CD4-positive, alpha-beta T cell treated with Interleukin-4 for 1 hour (primary cell): ENCODE measurements around the gene DPM3.
"Not testable (repeated sequence)": the region's sequence is repeated elsewhere in the genome, so short reads cannot be mapped to it uniquely, and the experiment has no call there.

Experiments used
- DNase-seq, 2 donors: peaks; one replicate each; pipeline ENCODE4 v3.0.0-alpha.2; 2020 to 2022

DPM3 gene

DNA sequence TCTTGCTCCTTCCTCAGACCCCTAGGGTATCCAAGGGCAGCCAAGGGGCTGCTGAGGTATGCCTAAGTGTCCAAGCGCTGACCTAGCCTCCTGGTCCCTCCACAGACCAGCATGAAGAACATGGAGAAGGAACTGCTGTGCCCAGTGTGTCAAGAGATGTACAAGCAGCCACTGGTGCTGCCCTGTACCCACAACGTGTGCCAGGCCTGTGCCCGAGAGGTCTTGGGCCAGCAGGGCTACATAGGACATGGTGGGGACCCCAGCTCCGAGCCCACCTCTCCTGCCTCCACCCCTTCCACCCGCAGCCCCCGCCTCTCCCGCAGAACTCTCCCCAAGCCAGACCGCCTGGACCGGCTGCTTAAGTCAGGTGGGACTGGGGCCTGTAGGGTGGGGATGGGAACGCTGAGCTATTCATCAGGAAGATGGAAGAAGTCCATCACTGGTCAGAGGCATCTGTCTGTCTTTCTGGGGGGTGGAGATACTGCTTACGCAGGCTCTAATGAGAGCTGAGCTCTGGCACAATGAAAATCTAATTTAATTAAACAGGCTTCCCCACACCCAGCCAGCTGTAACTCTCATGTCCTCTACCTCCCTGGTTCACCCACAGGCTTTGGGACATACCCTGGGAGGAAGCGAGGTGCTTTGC, 35.1 kb upstream of the DPM3 start:
- DNase-seq = peak in 1 of 2 donors; percentile 10

DNA sequence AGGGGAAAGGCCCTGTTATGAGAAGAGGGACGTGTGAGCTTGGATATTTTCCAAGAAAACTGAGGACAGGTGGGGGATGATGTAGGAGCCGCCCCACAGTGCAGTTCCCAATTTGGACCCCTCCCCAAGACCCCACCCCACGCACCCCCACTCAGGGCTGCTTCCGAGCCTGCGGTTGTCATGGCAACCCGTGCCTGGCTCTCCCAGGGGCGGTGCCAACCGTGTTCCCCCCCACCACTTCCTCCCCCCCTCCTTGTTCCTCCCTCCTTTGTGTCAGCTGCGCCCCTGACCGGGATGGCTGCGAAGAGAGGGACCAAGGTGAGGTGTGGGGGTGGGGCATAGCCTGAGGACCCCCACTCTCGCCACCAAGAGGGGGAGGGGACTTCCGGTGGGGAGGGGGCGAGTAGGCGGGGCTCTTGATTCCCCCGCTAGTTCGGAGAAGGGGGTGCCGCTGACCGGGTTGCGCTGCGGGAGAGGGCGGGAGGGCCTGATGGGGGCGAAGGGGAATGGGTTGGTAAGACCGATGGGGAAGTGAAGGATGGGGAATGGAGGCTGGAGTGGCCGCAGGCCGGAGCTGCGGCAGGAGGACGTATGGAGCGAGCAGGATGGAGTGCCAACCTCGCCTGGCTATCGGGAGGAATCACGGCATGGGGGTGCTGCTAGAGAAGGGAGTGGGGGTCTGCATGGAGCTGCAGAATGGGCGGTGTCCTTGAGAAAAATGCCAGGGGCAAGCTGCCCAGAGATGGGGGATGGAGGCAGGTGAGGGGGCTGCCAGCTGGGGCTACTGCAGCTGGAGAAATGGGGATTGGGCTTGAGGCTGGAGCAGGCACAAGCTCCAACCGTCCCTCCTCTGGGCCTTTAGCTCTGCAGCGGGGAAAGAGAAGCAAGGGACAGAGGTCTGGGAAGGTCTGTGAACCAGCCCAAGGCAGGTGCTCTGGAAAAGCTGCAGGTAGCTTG, 34.3 kb upstream of the DPM3 start:
- DNase-seq = peak; percentile 65 to 73

DNA sequence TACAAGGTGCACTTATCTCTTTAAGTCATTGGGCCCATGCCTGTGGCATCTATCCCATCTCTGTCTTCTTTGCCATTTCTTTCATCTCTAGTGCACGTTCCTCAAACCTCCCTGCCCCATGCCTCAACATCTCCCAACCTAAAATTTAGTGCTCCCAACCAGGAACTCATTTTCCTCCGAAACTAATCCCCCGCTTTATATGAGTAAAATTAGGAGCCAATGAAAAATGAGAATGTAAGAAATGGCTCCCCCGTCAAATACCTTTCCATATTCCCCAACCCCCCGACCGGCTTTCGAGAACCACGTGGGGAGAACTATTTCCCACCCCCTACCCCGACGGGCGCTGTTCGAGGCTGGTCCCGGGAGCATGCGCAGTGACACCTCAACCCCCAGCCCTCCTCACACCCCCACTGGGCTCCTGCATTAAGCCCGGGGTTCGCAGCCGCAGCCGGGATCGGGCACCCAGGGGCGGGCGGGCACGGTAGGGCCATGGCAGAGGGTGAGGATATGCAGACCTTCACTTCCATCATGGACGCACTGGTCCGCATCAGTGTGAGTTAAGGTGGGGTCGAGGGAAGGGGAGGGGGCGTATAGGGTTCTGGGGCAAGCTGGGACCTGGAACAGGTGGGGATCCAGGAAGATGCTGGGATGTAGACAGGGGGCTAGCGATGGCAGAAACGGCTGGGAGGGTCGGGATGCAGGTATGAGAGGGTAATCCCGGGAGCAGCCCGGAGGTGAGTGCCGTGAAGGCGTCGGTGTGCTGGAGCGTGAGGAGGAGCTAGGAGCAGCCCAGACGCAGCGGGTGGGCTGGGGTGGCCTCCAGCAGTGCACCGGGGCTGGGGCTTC, 33.4 kb upstream of the DPM3 start, which contains the start of gene TRIM46:
Gene TRIM46 (plus strand): TSS at position 372 of the 846 bp plus-strand sequence. CDS start 118 bp downstream, at position 490.
- DNase-seq = peak; percentile 66 to 76

DNA sequence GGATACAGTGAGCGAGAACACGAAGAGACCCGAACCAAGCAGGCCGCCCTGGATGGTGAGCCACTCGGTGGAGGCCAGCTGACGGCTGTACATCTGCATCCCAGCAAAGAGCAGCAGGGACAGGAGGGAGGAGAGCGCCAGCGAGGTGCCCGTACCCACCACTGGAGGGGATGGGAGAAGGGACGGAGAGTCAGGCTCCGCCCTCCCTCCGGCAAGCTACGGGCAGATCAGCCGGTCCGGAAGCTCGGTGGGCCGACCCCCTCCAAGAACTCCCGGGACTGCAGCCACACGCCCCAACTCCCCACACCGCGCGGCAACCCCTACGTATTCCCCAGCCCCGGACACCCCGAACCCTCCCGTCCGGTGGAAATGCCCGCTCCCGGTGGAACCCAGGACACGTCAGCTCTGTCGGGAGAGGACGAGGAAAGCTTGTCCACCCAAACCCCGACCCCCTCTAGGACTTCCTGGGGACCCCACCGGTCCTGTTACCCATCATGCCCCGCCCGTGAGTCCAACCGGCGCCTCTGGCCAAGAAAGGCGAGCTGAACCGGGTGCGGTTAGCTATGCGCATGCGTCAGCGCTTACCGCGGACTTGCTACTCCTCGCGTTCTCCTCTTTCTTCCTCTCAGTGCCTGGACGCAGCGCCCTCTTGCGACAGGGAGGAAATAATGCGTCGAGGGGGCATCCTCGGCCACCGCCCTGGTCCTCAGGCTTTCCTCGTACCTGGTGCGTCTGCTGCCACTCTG, 32.6 kb upstream of the DPM3 start, which contains the start of gene KRTCAP2:
Gene KRTCAP2 (minus strand): TSS at position 573 of the 746 bp plus-strand sequence. CDS start 80 bp downstream, at position 493.
- DNase-seq = peak; percentile 96 to 97

DNA sequence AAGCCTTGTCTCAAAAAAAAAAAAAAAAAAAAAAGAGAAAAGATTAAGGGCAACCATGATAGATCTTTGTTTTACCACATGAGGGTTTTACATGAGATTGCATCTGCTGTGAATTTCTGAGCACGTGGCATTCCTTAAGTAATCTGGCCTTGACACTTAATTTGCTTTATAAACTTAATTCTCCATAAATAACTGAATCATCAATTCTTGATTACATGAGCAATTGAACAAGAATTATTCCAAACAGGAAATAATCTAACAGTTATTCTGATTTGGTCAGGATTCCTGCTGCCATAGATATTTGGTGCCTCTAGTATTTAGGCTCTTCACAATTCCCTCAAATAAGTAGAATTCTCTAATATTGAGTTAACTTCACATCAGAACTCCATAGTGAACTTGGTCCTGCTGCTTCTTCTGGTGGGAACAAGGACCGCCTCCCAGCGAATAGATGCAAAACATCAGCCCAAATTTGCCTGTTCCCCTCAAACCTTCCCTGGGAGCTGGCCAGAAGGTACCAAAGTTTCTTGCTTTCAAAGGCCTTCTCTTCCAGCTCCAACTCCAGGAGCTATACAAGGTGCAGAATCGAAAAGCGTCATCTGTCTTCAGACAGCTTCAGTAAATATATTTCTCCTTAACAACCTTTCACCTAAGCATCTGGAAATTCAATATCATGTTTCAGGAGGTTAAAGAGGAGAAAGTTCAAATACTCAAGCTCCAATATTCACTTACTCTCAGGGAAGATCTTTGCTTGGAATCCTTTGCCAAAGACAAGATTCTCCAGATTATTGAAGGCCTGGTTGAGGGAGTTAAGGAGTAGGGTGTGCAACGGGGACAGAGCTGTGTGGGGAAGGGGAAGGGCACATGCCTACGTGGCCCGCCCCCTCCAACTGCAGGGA, 31.8 kb upstream of the DPM3 start:
- peak in 1 of 2 donors; percentile 6 for DNase-seq

DNA sequence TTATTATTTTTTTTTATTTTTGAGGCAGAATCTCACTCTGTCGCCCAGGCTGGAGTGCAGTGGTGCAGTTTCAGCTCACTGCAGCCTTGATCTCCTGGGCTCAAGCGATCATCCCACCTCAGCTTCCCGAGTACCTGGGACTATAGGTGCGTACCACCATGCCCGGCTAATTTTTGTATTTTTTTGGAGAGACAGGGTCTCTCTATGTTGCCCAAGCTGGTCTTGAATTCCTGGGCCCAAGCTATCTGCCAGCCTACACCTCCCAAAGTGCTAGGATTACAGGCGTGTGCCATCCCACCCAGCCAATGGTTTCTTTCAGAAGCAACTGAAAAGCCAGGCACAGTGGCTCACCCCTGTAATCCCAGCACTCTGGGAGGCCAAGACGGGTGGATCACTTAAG, 30.5 kb upstream of the DPM3 start:
- DNase-seq = peak in 1 of 2 donors; percentile 9

DNA sequence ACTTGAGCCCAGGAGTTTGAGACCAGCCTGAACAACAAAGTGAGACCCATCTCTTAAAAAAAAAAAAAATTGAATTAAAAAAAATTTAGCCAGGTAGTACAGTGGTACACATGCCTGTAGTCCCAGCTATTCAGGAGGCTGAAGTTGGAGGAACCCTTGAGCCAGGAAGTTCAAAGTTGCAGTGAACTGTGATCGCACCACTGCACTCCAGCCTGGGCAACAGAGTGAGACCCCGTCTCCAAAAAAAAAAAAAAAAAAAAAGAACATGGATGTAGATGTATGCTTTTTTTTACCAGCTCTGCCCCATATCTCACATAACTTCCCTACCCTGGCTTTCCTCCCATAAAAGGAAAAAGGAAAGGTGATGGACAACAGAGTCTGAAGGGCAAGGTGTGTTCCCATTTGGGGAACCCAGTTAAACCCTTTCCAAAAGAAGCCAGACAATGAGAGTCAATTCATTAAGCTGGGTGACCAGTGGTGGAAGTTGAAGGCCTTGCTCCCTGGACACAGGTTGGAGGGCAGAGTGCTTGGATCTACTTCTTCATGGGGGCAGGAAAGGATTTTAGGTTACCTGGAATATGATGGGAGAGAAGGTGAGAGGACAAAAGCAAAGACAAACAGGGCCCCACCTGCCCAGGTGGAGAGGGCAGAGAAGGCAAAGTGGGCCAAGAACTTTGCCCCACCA, 29.9 kb upstream of the DPM3 start:
- DNase-seq = no peak

DNA sequence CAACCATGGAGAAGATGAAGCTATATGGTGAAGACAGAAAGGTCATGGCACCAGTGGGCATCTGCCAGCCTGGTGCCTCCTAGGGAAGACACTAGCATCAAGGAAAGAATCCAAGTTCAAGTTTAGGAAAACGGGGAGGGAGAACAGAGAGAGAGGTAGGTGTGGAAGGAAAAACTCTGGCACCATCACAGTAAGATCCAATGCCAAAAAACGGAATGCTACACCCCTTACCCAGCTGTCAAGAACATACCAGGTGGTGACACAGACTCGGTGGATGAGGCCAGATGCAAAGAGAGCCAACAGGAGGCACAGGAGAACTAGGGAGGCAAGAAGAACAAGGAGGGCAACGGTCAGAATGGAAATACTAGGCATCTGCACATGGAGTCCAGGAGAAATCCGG, 29.2 kb upstream of the DPM3 start:
- DNase-seq = no peak

DNA sequence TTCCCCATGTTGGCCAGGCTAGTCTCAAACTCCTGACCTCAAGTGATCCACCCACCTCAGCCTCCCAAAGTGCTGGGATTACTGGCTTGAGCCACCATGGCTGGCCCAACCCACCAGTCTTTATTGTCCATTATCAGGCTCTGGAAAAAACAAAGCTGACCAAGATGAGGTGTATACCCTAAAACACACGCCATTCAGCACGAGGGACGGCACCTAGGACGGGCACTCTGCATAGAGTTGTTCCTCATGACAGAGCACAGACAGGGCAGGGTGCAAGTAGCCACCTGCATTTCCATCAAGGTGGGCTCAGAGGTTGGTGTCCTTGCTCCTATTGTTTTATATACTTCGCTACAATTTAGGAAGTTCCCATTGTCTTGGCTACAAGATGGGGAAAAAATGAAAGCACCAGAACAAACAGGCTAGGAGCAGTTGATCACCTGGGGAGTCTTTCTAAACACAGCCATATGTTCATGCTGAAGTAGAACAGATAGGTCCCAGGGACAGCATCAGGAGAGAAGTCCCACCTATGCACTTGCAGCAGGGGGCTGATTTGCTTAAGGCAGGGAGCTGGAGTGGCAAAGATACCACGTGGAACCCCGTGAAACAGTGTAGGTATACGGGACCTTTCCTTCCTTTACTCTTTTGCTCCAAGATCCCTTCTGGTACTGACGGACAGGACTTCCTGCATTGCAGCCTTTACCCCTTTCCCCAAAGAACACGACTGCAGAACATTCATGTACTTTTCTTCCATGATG, 28.3 kb upstream of the DPM3 start:
- peak in 1 of 2 donors; percentile 4 for DNase-seq

DNA sequence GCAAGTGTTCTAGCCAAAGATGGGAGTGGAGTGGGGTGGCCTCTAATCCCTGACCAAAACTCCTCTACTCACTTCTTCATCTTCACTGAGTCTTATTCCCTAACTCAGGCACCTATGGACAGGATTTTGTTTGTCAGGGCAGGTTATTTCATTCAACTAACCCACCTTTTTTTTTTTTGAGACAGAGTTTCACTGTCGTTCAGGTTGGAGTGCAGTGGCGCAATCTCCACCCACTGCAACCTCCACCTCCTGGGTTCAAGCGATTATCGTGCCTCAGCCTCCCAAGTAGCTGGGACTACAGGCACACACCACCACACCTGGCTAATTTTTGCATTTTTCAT, 27.7 kb upstream of the DPM3 start:
- DNase-seq = not testable (repeated sequence)

DNA sequence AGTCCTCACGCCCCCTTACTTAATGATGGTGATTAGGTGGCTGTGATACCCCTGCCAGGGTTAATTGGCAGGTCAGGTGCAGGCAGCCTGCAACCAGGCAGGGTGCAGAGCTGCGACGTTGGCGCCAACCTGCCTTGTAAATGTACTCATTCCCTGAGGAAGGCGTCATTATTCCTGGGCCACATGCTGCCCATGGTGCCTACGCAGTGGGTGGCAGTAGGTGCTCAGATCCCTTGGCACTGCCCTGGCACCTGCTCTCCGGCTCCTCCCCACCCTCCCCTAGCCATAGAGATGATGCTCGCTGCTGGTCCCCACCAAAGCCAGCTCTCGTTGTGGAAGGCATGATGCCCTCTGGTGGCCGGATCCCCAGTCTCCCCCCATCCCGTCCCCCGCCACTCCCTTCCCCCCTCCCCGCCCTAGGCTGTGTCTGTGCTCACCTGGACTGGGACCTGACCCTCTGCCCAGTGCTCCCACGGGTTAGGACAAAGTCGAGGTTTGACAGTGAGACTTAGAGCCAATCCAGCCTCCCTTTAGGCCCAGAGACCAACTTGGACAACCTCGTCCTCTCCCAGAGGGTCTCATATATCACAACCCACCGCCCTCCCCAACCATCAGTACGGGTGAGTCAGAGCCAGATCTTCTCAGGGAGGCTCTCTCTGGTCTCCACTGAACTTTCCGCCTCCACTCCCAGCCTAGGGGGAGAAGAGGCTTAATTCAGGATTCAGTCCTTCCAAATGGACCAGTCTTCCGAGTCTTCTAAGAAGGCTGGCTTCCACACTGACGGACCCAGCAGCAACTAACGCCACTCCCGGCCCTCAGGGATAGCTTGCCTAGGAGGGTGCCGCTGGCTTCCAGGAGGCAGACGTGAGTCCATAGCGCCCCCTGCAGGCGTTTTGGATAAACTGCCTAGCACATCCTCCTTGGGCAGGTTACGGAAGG, 27.1 kb upstream of the DPM3 start:
- DNase-seq = peak; percentile 87 to 88

DNA sequence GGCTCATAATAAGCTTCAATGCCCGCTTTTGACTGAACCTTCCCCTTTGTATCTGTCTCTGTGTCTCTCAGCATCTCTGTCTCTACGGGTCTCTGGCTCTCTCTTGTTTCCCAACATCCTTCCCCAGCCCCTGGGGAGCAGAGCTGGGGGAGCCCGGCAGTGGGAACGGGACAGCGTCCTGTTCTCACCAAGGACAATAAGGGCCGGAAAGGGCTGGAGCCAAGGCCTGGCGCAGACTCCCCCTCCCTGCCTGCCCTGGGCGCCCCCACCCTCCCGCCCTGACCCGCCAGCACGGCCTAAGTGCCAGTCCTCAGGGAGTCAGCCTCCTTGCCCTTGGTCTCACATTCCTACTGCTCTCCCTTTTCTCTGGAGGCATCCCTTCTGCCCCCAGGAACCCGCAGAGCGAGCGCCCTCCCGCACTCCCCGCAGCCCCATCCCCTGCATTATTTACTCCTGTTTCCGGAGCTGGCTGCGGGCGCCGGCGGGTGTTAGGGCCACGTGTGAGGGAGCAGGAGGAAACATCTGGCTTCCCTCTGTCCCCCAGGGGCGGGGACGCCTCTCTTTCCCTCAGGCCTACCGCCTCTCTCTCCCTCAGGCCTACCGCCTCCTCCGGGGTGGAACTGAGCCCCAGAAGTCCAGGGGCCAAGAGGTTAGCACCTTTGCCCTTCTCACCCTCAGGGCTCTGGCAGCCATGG, 26.3 kb upstream of the DPM3 start:
- DNase-seq = peak in 1 of 2 donors; percentile 11

DNA sequence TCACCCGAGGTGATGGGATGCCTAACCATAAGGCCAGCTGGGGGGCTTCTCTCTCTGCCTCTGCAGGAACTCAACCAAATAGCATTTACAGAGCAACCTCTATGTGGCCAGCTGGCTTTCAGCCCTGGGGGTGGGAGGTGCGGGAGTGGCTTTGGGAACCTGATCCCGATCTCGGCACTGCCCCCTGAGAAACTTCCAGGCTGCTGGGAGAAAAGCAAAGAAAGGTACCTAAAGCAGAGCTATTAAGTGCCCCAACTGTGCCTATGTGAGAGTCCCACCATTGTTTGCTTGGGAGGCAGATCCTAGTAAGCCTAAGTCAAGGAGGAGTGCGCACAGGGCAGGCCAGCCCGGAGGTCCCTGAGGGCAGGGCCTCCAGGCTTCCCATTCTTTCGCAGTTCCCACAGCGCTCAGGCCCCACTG, 25.7 kb upstream of the DPM3 start:
- peak in 1 of 2 donors; percentile 4 for DNase-seq

DNA sequence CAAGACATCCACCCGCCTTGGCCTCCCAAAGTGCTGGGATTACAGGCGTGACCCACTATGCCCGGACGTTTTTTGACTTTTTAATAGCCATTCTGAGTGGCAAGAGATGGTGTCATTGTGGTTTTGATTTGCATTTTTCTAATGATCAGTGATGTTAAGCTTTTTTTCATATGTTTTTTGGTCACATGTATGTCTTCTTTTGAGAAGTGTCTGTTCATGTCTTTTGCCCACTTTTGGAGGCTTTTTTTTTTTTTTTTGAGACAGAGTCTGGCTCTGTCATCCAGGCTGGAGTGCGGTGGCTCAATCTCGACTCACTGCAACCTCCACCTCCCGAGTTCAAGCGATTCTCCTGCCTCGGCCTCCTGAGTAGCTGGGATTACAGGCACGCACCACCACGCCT, 24.3 kb upstream of the DPM3 start:
- DNase-seq = not testable (repeated sequence)

DNA sequence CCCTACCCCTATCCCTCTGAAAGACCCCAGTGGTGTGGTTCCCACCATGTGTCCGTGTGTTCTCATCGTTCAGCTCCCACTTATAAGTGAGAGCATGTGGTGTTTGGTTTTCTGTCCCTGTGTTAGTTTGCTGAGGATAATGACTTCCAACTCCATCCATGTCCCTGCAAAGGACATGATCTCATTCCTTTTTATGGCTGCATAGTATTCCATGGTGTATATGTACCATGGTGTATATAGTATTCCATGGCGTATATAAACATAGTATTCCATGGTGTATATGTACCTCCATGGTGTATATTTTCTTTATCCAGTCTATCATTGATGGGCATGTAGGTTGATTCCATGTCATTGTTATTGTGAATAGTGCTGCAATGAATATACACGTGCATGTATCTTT, 23.5 kb upstream of the DPM3 start:
- peak in 1 of 2 donors; percentile 3 for DNase-seq

DNA sequence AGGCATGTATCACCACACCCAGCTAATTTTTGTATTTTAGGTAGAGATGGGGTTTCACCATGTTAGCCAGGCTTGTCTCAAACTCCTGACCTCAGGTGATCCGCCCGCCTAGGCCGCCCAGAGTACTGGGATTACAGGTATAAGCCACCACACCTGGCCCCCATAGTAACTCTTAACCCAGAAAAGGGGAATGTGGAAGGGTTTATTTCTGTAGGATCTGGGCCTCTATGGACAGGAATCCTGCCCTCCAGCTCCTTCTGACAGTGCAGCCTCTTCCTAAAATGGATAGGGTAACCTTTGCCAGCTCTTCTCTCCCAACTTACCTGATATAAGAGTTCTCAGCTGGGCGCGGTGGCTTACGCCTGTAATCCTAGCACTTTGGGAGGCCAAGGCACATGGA, 22.3 kb upstream of the DPM3 start:
- not testable (repeated sequence) for DNase-seq

DNA sequence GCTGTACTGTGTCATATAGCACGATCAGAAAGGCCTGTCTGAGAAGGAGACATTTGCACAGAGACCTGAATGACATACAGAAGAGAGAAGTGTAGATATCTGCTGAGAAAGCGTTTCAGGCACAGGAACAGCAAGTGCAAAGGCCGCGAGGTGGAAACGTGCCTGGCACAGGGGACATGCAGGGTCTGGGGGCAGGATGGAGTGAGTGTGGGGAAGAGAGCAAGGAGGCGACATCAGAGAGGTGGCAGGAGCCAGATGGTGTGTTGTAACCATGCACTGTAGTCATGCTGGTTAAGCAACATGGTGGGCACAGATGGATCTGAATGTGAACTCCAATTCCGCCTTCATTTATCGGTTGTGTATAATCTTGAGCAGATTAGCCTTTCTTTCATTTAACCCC, 19.8 kb upstream of the DPM3 start:
- no peak for DNase-seq

DNA sequence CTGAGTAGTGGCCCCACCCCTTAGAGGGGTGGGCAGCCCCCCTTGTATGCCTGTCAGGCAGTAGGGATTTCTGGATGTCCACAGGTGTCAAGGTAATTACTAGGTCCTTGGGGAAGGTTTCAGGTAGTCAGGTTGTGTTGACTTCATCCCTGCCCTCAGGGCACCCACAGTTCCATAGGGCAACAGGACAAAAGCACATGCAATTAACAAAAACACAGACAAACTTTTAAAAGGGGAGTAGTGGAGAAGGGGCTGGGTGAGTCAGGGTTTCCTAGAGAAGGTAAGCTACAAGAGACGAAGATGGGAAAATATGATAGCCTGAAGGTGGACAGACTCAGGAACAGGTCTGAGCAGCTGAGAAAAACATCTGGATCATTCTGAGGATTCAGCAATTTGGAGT, 18.7 kb upstream of the DPM3 start:
- DNase-seq = no peak
